GM23338 (cell line): ENCODE results near the gene AGFG1. TPM values are rescaled to one million over a fixed set of nuclear protein-coding genes. Genes with fewer than 3 reads are reported as not detected.

ENCODE experiments used
- ATAC-seq: fragments of 200-7000 bp; cut with Tn5 transposase; 3 replicates; pipeline ENCODE4 v1.9.1; 2020
- DNase-seq: peaks from one replicate; pipeline ENCODE4 v3.0.0-alpha.2; 2015; ENCODE audit warnings: low spot score
- H2AFZ ChIP-seq: fragments of 200-600 bp; sonication (generic); 2 replicates; pipeline ENCODE4 v1.8.0; 2016; ENCODE audit warnings: antibody characterized with exemption, mild to moderate bottlenecking, moderate library complexity
- H3F3A ChIP-seq: fragments of 200-600 bp; sonication (generic); replicated peaks from 2 replicates; pipeline ENCODE4 v1.8.0; 2017; ENCODE audit warnings: antibody characterized with exemption, mixed run types, low read depth
- H3K27ac ChIP-seq: fragments of 200-600 bp; sonication (generic); 2 replicates; pipeline ENCODE4 v1.6.1; 2016; ENCODE audit warnings: low read depth
- H3K27me3 ChIP-seq: fragments of 200-600 bp; sonication (generic); 2 replicates; pipeline ENCODE4 v1.8.0; 2016; ENCODE audit warnings: mild to moderate bottlenecking, mixed run types, moderate library complexity; ENCODE audit not compliant: insufficient read depth
- H3K36me3 ChIP-seq: fragments of 200-600 bp; sonication (generic); 2 replicates; pipeline ENCODE4 v1.8.0; 2016; ENCODE audit warnings: mild to moderate bottlenecking; ENCODE audit not compliant: insufficient read depth
- H3K4me1 ChIP-seq: fragments of 200-600 bp; sonication (generic); 2 replicates; pipeline ENCODE4 v1.8.0; 2016; ENCODE audit warnings: mild to moderate bottlenecking, moderate library complexity; ENCODE audit not compliant: insufficient read depth
- H3K4me2 ChIP-seq: fragments of 200-600 bp; sonication (generic); 2 replicates; pipeline ENCODE4 v1.7.1; 2017; ENCODE audit warnings: mixed run types
- H3K4me3 ChIP-seq: fragments of 200-600 bp; sonication (generic); 2 replicates; pipeline ENCODE4 v1.6.1; 2016; ENCODE audit warnings: mixed run types
- H3K79me2 ChIP-seq: fragments of 200-600 bp; sonication (generic); replicated peaks from 2 replicates; pipeline ENCODE4 v1.8.0; 2017; ENCODE audit warnings: mild to moderate bottlenecking; ENCODE audit not compliant: insufficient read depth
- H3K9me2 ChIP-seq: fragments of 200-600 bp; sonication (generic); 2 replicates; pipeline ENCODE4 v1.8.0; 2017; ENCODE audit not compliant: insufficient read depth
- H4K20me1 ChIP-seq: fragments of 200-600 bp; sonication (generic); replicated peaks from 2 replicates; pipeline ENCODE4 v1.8.0; 2017; ENCODE audit warnings: mild to moderate bottlenecking; ENCODE audit not compliant: insufficient read depth
- H3K27ac Mint-ChIP-seq: 2 replicates; pipeline ENCODE4 v1.8.0; 2020; ENCODE audit warnings: inconsistent platforms, mild to moderate bottlenecking, moderate library complexity, mixed read lengths
- H3K27me3 Mint-ChIP-seq: 3 replicates; pipeline ENCODE4 v1.8.0; 2022; ENCODE audit warnings: low read depth, mild to moderate bottlenecking, moderate library complexity, mixed read lengths, inconsistent platforms; ENCODE audit not compliant: insufficient read depth, poor library complexity
- H3K36me3 Mint-ChIP-seq: 3 replicates; pipeline ENCODE4 v1.8.0; 2021; ENCODE audit warnings: low read depth, mild to moderate bottlenecking, inconsistent platforms, moderate library complexity, mixed read lengths
- H3K4me1 Mint-ChIP-seq: 3 replicates; pipeline ENCODE4 v1.8.0; 2020; ENCODE audit warnings: mild to moderate bottlenecking, inconsistent platforms, mixed read lengths
- H3K4me3 Mint-ChIP-seq: 3 replicates; pipeline ENCODE4 v1.8.0; 2021; ENCODE audit warnings: moderate library complexity, mild to moderate bottlenecking, inconsistent platforms, mixed read lengths
- H3K9me3 Mint-ChIP-seq: 3 replicates; pipeline ENCODE4 v1.8.0; 2020; ENCODE audit warnings: moderate library complexity, mild to moderate bottlenecking, inconsistent platforms, mixed read lengths
- EZH2phosphoT487 ChIP-seq: fragments of 200-600 bp; sonication (generic); IDR thresholded peaks from one replicate; pipeline ENCODE4 v1.8.1; 2018; ENCODE audit warnings: antibody characterized with exemption; ENCODE audit not compliant: unreplicated experiment
- JUNB ChIP-seq: IDR thresholded peaks from one replicate; pipeline ENCODE4 v1.6.1; 2016; ENCODE audit warnings: antibody characterized with exemption; ENCODE audit not compliant: unreplicated experiment
- POLR2AphosphoS5 ChIP-seq: IDR thresholded peaks from 2 replicates; pipeline ENCODE4 v1.6.1; 2016; ENCODE audit warnings: antibody characterized with exemption, low read depth
- ZNF114 ChIP-seq: fragments of 250-450 bp; sonication (Bioruptor Pico); IDR thresholded peaks from 2 replicates; pipeline ENCODE4 v1.5.0; 2020; ENCODE audit warnings: mild to moderate bottlenecking, moderate library complexity
- polyA plus RNA-seq: library from polyadenylated mRNA; unstranded; fragments of >200 nt; fragmentation: Nextera tagmentation; extraction: Ambion mirVana; gene quantifications from 2 replicates; pipeline ENCODE4 v1.2.1, GENCODE V29; 2016
- total RNA-seq: library from RNA; depleted of rRNA; stranded (reverse); fragments of >200 nt; shearing (Covaris generic); gene quantifications from 2 replicates; pipeline ENCODE4 v1.2.3, GENCODE V29; 2014
- TF ChIP-seq, protein P1 (sequence below): IDR thresholded peaks from 2 replicates; pipeline ENCODE4 v1.6.1; 2016; ENCODE audit warnings: antibody characterized with exemption
- TF ChIP-seq, protein P2 (sequence below), 2 experiments: fragments of 200-600 bp in 1 of 2; sonication (generic) in 1 of 2; conservative IDR thresholded peaks; 2 replicates each; pipeline versions ENCODE4 v1.5.1 to v1.6.1; 2016 to 2017; ENCODE audit warnings: antibody characterized with exemption in 2 of 2, low read depth in 2 of 2, mild to moderate bottlenecking in 2 of 2, moderate library complexity in 1 of 2

AGFG1 gene
- total and polyA plus RNA-seq, 2 experiments from 2014 or later = 14.5 to 113 TPM

DNA sequence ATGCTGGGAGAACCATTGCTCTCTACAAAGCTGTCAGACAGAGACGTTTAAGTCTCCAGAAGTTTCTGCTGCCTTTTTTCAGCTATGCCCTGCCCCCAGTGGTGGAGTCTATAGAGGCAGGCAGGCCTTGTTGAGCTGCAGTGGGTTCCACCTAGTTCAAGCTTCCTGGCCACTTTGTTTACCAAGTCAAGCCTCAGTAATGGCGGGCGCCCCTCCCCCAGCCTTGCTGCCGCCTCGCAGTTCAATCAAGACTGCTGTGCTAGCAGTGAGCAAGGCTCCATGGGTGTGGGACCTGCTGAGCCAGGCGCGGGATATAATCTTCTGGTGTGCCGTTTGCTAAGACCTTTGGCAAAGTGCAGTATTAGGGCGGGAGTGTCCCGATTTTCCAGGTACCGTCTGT, 74.0 kb downstream of the AGFG1 start:
- no peaks in the 10 kb centered on the region for H3K4me1 Mint-ChIP-seq
- no peak for ATAC-seq

DNA sequence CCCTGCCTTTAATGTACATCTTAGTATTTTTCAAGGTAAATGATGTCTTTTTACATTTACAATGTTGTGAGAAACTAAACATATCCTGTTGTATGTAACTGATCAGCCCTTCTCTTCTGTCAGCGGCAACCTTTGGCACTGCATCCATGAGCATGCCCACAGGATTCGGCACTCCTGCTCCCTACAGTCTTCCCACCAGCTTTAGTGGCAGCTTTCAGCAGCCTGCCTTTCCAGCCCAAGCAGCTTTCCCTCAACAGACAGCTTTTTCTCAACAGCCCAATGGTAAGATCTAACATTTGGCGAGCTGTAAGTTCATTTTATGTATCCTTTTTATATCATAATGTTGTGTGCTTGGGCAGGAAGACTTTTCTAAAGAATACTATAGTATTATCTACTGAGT, 79.9 kb downstream of the AGFG1 start:
- no peaks in the 10 kb centered on the region for H3K9me2 ChIP-seq
- no peaks in the 10 kb centered on the region for H3K27me3 ChIP-seq
- H3K79me2 ChIP-seq = no peaks in the 10 kb centered on the region; the same call in 1 of the 2 replicates
- H3K4me3 Mint-ChIP-seq = no peak overlapping the region
- H4K20me1 ChIP-seq = no peaks in the 10 kb centered on the region; the same call in 1 of the 2 replicates
- H3K27me3 Mint-ChIP-seq = peaks cover 1% of the 10 kb centered on the region
- DNase-seq = no peak
- H2AFZ ChIP-seq = no peak overlapping the region
- TF ChIP-seq POLR2AphosphoS5 = no peak
- no peak for TF ChIP-seq ZNF114 (CRISPR knock-in tag)
- TF ChIP-seq, protein P1, sequence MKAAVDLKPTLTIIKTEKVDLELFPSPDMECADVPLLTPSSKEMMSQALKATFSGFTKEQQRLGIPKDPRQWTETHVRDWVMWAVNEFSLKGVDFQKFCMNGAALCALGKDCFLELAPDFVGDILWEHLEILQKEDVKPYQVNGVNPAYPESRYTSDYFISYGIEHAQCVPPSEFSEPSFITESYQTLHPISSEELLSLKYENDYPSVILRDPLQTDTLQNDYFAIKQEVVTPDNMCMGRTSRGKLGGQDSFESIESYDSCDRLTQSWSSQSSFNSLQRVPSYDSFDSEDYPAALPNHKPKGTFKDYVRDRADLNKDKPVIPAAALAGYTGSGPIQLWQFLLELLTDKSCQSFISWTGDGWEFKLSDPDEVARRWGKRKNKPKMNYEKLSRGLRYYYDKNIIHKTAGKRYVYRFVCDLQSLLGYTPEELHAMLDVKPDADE = no peak
- H3K27ac Mint-ChIP-seq = no peak overlapping the region
- H3K27ac ChIP-seq = no peak overlapping the region
- H3K9me3 Mint-ChIP-seq = peaks cover under 1% of the 10 kb centered on the region; the same call in 1 of the 3 replicates
- no peak overlapping the region for H3K4me3 ChIP-seq
- ATAC-seq = no peak
- H3K4me1 ChIP-seq = no peaks in the 10 kb centered on the region
- peaks cover 43% of the 10 kb centered on the region for H3K36me3 Mint-ChIP-seq
- H3K4me1 Mint-ChIP-seq = no peaks in the 10 kb centered on the region
- H3K4me2 ChIP-seq = no peak overlapping the region
- no peaks in the 10 kb centered on the region for H3F3A ChIP-seq
- H3K36me3 ChIP-seq = peaks cover 25% of the 10 kb centered on the region; the same call in 1 of the 2 replicates

More for the DNA sequence above, 74.0 kb downstream of the AGFG1 start:
- Mint-ChIP-seq H3K9me3 (peaks cover 46% of the 10 kb centered on the region), H3K4me3 (no peak overlapping the region), H3K27me3 (peaks cover 3% of the 10 kb centered on the region), H3K27ac (no peak overlapping the region), H3K36me3 (peaks cover 79% of the 10 kb centered on the region)
- DNase-seq = peak; percentile 33
- peaks cover 1% of the 10 kb centered on the region; the same call in 1 of the 2 replicates for H4K20me1 ChIP-seq
- H3K79me2 ChIP-seq = peaks cover 39% of the 10 kb centered on the region
- H3K9me2 ChIP-seq = no peaks in the 10 kb centered on the region
- no peak overlapping the region for H3K27ac ChIP-seq
- H3K27me3 ChIP-seq = no peaks in the 10 kb centered on the region
- peaks cover 8% of the 10 kb centered on the region for H3K36me3 ChIP-seq
- H3K4me3 ChIP-seq = no peak overlapping the region
- H3F3A ChIP-seq = no peaks in the 10 kb centered on the region
- H2AFZ ChIP-seq = no peak overlapping the region
- no peak overlapping the region for H3K4me2 ChIP-seq
- no peak for TF ChIP-seq JUNB
- TF ChIP-seq, protein P2, sequence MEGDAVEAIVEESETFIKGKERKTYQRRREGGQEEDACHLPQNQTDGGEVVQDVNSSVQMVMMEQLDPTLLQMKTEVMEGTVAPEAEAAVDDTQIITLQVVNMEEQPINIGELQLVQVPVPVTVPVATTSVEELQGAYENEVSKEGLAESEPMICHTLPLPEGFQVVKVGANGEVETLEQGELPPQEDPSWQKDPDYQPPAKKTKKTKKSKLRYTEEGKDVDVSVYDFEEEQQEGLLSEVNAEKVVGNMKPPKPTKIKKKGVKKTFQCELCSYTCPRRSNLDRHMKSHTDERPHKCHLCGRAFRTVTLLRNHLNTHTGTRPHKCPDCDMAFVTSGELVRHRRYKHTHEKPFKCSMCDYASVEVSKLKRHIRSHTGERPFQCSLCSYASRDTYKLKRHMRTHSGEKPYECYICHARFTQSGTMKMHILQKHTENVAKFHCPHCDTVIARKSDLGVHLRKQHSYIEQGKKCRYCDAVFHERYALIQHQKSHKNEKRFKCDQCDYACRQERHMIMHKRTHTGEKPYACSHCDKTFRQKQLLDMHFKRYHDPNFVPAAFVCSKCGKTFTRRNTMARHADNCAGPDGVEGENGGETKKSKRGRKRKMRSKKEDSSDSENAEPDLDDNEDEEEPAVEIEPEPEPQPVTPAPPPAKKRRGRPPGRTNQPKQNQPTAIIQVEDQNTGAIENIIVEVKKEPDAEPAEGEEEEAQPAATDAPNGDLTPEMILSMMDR (conservative IDR thresholded peaks at IDR 0.05; ENCODE audit: low read depth in 2 of 2) = peak; percentile 9 to 28; a peak in 2 of 4 replicates
- H3K4me1 ChIP-seq = no peaks in the 10 kb centered on the region

DNA sequence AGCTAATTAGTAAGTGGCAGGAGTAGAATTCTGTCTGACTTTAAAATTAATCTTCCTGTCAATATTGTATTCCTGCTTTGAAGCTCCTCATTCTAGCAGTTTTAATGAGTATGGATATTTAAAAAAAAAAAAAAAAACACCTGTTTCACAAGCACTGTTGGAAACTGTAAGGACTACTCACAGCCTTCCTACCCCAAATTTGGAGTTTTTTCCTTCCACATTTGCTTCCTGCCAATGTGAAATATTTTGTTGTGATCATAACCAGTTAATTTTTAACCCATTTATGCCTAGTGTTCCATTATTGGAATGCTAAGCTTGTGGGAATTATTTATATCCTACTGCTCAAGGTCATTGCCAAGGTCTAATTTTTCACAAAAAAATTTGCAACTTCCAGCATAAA, 90.6 kb downstream of the AGFG1 start:
- no peak overlapping the region for H2AFZ ChIP-seq
- peaks cover 9% of the 10 kb centered on the region; the same call in 2 of the 3 replicates for H3K4me1 Mint-ChIP-seq
- H4K20me1 ChIP-seq = no peaks in the 10 kb centered on the region
- H3K27me3 ChIP-seq = no peaks in the 10 kb centered on the region
- H3K9me3 Mint-ChIP-seq = no peaks in the 10 kb centered on the region
- no peak overlapping the region for H3K27ac Mint-ChIP-seq
- no peaks in the 10 kb centered on the region for H3K9me2 ChIP-seq
- DNase-seq (no peak), ATAC-seq (no peak)
- H3K4me3 Mint-ChIP-seq = no peak overlapping the region
- H3K27ac ChIP-seq = no peak overlapping the region
- no peaks in the 10 kb centered on the region for H3K27me3 Mint-ChIP-seq
- H3F3A ChIP-seq = no peaks in the 10 kb centered on the region
- H3K79me2 ChIP-seq = no peaks in the 10 kb centered on the region
- H3K36me3 ChIP-seq = no peaks in the 10 kb centered on the region
- H3K4me3 ChIP-seq = no peak overlapping the region
- H3K4me2 ChIP-seq = no peak overlapping the region
- 0 out of 2 replicates have a peak, but pooled peaks cover 3% of the 10 kb centered on the region for H3K4me1 ChIP-seq
- no peaks in the 10 kb centered on the region for H3K36me3 Mint-ChIP-seq
- TF ChIP-seq, protein P2 (conservative IDR thresholded peaks at IDR 0.05; ENCODE audit: low read depth in 2 of 2) = no peak
- TF ChIP-seq EZH2phosphoT487 = no peak
- TF ChIP-seq, protein P1 = no peak
